DOHH2 (cell line): ENCODE data around the gene RASGRP4.

ENCODE experiments used
- CTCF ChIP-seq: fragments of 200-600 bp; sonication (generic); IDR thresholded peaks from one replicate; pipeline ENCODE4 v1.5.1; 2014; ENCODE audit warnings: antibody characterized with exemption, mild to moderate bottlenecking, low read depth, low read length; ENCODE audit not compliant: poor library complexity, severe bottlenecking
- EZH2phosphoT487 ChIP-seq: fragments of 200-600 bp; sonication (generic); IDR thresholded peaks from 2 replicates; pipeline ENCODE4 v1.6.1; 2017; ENCODE audit warnings: borderline replicate concordance, mild to moderate bottlenecking, antibody characterized with exemption, low read length, moderate library complexity, mixed read lengths

DNA sequence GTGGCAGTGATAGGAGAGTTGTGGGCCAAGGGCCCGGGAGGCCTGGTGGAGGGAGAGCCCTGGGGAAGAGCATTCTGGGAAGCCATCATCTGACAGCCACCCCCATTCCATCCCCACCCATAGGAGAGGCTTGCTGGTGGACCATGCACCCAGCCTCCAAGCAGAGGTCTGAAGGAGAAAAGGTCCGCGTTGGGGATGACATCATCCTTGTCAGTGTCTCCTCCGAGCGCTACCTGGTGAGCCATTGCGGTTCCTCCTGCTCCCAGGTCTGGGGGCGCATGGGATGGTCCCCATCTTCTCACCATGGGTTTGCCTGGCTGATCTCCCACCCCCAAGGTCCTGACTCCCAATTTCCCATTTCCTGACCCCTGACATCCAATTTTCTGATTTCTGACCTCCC lies 18.0 kb upstream of the RASGRP4 start:
- TF ChIP-seq CTCF (no peak), EZH2phosphoT487 (no peak)
